GM18873 (cell line): Measurements from ENCODE around the gene NEK7.

Experiments
- ATAC-seq: cut with Tn5 transposase; IDR thresholded peaks from one replicate; pipeline ENCODE4 v1.9.1; 2021; ENCODE audit warnings: mild to moderate bottlenecking, moderate library complexity, moderate number of reproducible peaks; ENCODE audit not compliant: unreplicated experiment, low FRiP score

The NEK7 gene

GRCh38 chr1:198330982-198331615 lies 174.3 kb downstream of the NEK7 start:
- ATAC-seq = no peak

DNA sequence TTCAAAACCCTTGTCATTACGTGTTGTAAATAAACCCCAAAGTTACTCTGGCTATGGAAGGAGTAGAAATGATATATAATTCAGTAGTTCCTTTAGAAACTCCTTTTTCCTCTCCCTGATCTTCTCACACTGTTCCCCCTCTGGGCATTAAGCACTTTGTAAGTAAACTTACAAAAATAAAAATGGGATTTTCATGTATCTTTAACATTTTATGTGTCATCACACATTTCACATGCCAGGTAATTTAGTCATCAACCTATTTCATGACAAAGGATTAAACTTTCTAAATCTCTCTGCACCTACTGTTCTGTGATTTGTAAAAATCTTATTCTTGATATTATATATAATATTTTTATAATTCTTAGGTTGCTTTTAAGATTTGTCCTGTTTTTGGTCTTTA lies 176.9 kb downstream of the NEK7 start:
- ATAC-seq = no peak

DNA sequence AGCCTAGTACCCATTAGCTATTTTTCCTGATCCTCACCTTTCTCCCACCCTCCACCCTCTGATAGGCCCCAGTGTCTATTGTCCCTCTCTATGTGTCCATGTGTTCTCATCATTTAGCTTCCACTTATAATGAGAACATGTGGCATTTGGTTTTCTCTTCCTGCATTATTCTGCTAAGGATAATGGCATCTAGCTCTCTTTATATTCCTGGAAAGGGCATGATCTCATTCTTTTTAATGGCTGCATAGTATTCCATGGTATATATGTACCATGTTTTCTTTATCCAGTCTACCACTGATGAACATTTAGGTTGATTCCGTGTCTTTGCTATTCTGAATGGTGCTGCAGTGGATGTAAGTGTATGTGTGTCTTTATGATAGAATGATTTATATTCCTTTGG lies 178.9 kb downstream of the NEK7 start:
- ATAC-seq = no peak

DNA sequence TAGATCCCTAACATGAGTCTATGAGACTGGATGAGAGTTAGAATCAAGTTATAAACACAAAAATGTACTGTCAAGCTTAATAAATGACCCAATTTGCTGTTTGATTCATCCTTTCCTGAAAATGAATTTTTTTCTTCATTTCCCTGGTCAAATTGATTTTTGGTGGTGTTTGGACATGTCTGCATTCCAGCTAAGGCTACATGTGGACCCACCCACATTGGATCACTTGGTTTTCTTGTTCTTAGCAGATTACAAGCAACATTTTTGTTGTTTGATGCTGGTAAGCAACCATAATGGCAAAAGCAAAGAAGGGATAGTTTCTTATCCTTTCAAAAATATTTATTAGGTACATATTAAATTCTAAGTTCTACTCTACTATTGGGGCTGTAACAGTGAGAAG lies 181.1 kb downstream of the NEK7 start:
- no peak for ATAC-seq

GRCh38 chr1:198340139-198340538 lies 183.3 kb downstream of the NEK7 start:
- ATAC-seq = no peak

DNA sequence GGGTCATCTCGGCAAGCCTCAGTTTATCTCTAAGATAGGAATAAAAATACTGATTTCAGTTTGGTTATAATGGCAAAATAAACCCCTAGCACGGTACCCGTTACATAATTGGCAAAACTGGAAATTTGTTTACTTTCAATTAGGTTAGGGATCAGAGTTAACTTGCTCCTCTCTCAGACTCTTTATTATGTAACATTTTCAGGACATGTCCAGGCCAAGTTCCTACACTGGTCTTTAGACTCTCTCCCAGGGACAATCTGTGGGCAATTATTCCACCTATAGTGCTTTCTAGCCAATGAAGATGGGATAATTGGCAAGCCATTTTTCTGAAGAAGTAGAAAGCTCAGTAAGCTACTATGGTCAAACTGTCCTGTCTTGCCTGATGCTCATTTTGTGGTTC lies 189.4 kb downstream of the NEK7 start:
- ATAC-seq = no peak

GRCh38 chr1:198350456-198350855 lies 193.7 kb downstream of the NEK7 start:
- no peak for ATAC-seq

GRCh38 chr1:198352975-198353695 lies 196.3 kb downstream of the NEK7 start:
- ATAC-seq = peak; percentile 75

- no peak for ATAC-seq
Observed at GRCh38 chr1:198357937-198358336, 201.1 kb downstream of the NEK7 start.

DNA sequence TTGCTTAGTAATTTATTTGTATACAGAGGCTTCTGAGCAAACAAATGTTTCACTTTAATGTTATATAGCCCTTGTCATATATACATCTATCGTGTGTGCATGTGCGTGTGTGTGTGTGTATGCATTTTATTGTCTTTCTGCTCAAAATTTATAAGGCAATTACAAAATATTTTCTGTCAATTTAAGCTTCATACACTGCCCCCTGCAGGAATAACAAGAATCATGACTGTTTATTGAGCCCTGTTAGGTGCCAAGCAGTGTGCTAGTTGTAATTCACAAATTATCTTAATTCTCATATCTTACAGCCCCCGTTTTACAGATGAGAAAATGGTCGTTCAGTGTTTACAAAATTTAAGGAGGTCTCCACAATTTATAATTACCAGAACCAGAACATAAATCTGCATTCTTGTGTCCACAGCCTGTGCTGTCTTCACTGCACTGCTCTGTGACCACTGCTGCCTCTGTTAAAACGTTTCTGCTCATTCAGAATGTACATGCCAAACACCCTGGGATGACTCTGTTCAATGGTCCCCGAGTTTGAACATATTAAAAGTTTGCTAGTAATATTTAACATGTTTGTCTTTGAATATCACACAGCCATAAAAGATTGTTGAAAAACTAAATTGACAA lies 202.3 kb downstream of the NEK7 start:
- ATAC-seq = no peak

GRCh38 chr1:198360208-198360729 lies 203.5 kb downstream of the NEK7 start:
- no peak for ATAC-seq

GRCh38 chr1:198361237-198361767 lies 204.5 kb downstream of the NEK7 start:
- no peak for ATAC-seq

- peak; percentile 75 for ATAC-seq
Observed at GRCh38 chr1:198363625-198364151, 206.9 kb downstream of the NEK7 start.

DNA sequence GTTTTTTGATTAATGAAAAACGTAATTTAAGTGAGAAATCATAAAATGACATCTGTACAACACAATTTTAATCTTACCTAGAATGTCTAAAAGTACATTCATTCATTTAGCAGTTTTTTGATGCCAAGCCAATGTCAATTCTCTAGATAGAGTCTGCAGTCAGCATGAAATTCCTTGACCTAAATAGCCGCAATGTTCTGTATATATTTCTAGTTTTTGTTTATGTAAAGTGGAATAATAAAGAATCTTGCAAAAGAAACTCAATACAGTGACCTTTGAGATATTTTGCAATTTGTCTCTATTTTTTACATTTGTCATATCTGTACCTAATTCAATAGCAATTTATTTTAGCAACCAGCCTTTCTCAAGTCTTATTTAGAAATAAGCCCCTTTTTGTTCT lies 207.7 kb downstream of the NEK7 start:
- ATAC-seq = no peak

DNA sequence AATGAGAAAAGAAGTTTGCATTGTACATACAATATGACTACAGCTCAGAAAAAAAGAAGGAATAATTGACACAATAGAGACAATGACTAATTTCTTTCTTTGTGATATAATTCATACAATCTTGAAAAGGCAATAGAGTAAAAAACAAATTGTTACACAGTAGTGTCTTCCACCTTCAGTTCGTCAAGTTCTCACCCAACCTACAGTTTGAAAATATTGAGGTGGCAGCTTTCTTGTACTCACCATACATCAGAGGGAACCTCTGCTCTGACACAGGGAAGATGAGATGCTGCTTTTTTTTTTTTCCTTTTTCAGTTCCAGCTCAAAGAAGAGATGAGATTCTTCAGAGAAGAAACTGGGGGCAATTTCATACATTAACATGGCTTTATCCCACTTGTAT lies 210.5 kb downstream of the NEK7 start:
- no peak for ATAC-seq

DNA sequence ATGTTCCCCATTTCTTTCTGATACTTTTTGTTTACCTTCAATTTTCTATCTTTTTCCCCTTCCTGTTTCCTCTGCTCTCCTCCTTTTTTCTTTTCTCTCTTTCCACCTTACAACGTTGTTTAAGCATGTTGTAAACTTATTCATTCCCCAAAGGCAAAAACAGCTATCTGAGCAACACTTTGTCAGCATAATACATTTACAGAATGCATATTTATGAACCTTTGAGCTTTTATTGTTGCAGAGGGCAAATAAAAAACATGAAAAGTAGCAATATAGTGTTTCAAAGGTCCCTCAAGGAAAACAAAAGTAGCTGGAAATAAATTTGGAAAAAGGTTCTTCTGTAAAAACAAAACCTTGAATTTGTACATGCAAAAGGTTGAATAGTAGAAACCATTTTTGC lies 214.2 kb downstream of the NEK7 start:
- no peak for ATAC-seq
